CD4-positive, alpha-beta T cell treated with Interleukin-4 for 4 hours (primary cell): Measurements from ENCODE around the gene ZFHX3.

Experiments
- DNase-seq: peaks from one replicate; pipeline ENCODE4 v3.0.0-alpha.2; 2020

Gene ZFHX3

DNA sequence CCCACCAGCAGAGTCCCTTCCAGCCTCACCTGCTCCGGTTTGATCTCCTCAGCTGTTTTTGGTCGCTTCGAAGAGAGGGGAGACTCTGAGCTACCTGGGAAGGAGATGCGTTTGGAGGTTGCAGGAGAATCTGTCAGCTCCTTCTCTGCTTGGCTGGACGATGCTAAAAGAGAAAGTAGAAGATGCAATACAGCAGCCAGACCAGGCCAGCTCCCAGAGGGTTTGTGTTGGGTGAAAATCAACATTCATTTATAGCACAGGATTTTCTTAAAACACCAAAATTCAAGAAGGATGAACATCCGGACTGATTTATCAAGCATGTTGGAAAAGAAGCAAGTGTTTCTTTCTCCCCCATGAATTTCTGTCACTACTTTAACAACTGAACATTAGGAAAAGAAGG is 236.1 kb downstream of the ZFHX3 start:
- DNase-seq: no peak

DNA sequence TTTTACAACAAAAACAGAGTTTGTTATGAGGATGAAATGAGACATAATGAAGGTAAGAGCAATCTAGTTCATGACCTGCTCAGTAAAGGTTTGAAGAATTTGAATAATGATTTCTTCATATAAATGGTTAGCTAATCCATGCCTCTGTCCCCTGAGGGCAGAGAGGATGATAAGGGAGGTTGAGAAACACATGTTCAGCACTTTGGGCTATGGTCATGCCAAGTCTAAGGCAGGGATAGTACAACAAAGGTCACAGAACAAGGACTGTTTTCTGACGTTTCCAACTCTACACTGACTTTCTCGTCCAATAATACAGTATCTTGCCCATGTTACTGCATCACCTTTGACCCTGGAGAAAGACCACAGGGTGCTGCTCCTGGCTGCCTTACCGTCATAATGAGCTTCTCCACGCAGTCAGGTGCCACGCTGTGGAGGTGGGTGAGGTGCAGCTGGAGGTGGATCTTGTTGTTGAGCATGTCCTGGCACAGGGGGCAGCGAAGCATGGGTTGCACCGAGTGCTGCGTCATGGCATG is 236.7 kb downstream of the ZFHX3 start:
- no peak for DNase-seq

DNA sequence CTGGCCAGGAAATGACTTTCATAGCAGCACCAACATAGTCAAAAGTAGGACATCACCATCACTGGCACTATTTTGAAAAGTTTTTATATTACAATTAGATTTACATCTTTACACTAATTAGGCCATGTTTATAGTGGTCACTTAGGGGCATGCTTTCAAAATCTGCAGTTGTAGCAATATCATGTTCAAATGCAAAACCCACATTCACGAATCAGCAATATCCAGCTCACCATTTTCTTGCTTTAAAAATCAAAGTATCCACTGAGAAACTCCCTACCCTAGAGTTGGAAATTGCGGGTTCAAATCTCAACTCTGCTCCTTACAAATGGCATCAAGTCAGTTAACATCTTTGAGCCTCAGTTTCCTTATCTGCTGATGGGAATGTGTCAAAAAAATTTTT is 237.4 kb downstream of the ZFHX3 start:
- DNase-seq: no peak

DNA sequence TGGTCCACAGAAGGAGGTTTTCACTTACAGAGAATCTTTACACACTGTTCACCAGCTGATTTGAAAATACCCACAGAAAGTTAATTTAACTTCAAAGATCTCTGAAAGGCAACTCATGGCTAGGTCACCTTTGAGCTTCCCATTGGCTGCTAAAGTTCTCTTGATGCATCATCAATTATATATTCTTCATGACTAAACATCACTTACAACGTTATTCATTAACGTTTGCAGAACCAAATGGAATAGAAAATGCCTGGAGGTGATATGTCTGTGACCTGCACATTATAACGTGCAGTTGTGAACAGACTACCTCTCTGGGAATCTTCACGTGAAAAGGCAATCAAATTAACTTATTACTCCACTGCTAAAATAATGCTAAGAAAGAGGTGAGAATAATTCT is 238.5 kb downstream of the ZFHX3 start:
- DNase-seq: no peak

DNA sequence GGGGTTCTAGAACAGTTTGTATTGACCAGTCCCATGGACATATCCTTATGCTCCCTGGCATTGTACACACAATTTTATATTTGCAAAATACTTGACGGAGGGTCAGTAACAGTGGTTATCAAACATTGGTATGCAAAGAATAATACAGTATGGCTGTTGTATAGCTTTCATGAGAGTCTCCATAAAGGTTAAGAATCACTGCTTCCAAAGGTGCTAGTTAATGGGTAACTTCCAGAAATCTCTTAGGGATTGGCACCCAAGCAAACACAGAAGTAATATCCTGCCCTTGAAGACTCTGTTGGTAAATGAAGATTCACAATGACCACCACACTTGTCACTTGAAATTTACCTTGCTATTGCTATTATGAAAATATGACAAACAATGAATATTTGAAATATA is 239.2 kb downstream of the ZFHX3 start:
- no peak for DNase-seq

DNA sequence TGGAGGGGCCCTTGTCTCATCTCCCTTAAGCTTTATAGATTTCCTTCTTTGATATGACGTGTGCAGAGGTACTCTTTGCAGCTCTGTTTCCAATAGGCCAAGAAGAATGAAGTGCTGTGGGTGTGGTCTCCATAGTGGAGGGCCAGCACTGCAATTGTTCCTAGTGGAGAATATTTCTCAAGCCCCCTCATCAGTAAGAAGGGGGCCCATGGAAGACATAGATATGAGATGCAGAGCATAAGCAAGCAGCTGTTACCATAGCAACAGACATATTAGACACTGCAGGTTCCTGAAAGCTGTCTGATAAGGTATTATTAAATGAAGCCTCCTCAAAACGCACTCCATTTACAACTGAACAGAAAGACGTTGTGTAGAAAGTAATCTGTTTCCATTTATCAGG is 240.7 kb downstream of the ZFHX3 start:
- no peak for DNase-seq

DNA sequence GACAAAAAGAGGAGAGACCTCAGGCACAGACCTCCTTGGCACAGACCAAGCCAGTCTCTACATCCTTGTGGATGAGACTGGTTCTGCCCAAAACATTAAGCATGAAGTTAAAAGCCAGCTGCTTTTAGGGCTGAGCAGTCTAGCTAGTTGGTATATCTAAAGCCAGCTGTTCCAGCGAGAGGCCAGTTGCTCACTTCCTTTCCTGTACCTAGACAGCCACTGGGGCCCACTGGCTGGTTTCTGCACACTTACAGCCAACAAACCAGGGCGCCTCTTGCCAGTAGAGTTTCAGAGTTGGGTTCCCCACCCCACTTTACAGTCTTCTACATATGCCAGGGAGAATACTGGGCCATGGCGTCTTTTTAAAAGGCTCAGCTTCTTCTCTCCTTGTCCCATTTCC is 242.4 kb downstream of the ZFHX3 start:
- DNase-seq: no peak

DNA sequence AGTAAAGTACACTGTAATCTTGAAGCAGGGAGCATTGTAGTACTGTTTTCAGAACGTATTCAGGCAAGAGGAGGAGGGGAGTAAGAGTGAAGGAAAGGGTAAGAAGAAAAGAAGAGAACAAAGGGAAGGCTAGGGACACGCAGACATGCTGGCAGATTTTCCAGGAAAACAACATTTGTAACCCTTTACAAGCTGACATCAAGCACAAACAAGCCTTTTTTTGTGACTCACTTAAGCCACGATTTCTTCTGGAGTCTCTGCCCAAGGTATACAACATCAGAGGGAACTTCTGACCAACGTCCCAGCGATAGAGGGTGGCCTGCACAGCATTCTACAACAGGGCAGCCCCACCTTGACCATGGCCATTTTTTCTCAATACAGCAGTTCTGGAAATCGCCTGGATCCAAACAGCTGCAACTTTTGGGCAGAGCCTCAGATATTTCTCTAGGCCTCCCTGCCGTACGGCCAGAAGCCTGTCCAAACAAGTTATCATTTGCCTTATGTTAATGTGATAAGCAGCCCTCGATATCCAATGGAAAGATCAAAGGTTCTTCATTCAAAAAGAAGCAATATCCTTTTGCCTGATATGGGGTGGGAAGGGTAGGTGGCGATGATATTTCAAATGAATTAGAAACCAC is 247.3 kb downstream of the ZFHX3 start:
- DNase-seq: no peak

DNA sequence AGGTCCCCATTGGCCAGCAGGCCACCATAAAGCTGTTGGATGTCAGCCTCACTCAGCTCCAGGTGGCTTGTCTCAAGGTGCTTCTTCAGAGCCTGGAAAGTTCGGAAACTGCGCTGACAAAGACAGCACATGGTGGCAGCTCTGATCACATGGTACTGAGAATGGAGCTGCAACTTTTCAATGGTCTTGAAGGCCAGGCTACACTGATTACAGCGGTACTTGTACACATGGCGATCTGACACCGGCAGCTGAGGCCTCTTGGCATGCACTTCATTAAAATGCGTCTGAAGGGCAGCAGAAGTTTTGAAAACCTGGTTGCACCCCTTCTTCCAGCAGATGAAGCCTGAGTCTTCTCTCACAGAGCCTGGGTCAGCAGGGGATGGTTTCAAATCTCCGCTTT is 249.7 kb downstream of the ZFHX3 start:
- no peak for DNase-seq

DNA sequence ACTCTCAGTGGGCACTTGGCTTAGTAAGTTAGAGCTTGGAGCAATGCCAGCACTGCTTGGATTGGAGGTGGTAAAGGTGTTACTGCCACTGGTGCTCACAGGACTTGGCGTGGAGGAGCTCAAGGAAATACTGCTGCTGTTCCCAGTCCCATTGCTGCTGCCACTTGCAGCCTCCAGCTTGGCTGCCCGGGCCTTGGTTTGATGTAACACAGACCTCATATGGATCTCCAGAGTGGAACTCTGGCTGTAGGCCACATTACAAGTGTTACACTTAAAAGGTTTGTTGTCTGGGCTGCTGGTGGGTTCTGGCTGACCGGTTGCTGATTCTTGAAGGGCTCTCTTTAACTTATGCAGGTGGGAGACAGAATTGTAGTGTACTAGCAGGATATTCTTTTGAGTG is 250.3 kb downstream of the ZFHX3 start:
- DNase-seq: no peak

DNA sequence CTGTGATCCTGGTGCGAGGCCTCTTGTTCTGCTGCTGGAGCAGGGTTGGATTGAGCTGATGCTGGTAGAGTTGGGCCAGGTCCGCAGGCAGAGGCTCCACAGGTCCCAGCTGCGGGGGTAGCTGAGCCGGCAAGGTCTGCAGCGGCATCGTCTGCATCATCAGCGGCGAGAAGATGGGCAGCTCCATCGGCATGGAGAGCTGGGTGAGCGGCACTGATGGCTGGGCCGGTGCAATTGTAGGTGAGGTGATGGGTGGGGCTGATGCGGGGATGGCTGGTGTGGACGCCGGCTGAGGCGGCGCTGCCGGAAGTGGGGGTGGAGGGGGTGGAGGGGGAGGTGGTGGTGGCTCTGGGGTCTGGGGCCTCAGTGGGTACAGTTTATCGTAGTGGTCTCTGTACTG is 251.7 kb downstream of the ZFHX3 start:
- no peak for DNase-seq

DNA sequence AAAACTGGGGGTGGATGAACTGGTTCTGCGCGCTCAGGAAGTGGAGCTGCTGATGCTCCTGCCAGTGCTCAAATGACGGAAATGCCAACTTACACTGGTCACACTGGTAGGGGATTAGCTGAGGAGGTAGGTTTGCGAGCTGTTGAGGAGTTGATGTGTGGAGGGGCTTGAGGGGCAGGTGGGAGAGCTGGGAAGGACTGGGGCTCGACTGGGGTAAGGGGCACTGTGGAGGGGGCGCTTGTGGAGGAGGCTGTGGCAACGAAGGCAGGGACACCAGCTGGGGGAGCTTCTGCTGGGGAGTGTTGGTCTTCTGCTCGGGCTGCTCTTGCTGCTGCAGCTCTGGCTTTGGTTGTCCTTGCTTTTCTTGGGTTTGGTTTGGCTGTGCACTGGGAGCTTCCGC is 252.9 kb downstream of the ZFHX3 start:
- no peak for DNase-seq

DNA sequence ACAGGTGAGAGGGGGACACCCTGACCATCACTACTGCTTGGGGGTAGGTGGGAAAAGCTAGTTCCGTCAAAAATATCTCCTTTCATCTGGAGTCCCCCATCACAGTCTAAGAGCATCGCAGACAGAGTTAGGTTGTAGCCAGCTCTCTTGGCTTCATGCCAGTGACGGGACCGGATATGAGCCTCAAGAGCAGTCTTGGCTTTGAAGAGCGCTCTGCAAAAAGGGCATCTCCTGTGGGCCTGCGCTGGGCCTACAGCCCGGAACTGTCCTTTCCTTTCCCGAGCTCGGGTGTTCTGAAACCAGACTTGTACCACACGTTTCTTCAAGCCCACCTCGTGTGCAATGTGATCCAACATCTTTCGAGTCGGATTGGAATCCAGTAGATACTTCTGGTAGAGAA is 253.6 kb downstream of the ZFHX3 start:
- no peak for DNase-seq

DNA sequence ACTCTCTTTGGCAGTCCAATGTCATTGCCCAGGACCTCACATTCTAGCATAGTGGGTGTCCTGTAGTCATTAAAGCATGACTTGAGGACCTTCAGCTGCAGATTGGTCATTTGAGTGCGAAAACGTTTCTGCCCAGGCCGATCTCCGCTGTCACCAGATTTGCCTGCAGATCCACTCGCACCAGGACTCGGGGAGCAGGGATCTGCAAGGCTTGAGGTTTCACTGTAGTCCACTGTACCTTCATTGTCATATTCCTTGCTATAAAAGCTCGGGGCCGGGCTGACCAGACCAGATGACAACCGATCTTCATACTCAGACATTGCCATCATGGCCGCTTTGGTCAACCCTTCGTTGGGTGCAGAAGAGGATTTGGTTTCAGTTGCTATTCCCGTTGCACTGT is 254.2 kb downstream of the ZFHX3 start:
- no peak for DNase-seq

DNA sequence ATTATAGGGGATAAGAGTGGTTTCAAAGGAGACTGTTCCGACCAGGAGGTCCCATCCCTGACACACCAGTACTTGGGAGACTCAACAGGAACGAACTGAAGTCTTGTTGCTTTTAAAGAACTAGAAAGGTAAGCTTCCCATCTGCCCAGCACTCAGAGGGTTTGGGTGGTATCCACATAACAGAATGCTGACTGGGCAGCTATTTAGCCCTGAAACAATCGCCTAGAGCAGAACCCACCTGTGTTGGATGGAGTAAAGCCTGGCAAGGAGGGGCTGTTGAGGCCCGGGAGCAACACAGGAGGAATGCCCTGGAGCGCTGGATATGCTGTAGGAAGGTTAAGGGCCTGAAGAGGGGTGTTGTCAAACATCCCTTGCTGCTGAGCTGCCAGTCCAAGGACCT is 254.9 kb downstream of the ZFHX3 start:
- no peak for DNase-seq

DNA sequence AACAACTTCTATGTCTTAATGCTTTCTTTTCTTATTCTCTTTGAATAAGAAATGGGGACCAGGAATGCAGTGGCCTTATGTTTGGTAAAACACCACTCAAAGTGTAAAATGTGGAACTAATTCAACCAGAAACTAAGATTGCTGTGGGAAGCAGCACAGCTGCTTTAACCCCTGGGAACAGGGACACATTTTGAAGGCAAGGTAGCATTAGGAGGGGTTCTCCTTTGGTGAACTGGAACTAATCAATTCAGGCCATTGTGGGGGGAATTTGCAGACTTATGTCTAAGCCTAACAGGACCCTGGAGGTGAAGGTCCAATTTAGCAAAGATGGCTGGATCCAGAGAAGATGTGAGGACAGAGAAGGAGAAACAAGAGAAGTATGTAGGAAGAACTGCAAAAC is 256.1 kb downstream of the ZFHX3 start:
- no peak for DNase-seq

DNA sequence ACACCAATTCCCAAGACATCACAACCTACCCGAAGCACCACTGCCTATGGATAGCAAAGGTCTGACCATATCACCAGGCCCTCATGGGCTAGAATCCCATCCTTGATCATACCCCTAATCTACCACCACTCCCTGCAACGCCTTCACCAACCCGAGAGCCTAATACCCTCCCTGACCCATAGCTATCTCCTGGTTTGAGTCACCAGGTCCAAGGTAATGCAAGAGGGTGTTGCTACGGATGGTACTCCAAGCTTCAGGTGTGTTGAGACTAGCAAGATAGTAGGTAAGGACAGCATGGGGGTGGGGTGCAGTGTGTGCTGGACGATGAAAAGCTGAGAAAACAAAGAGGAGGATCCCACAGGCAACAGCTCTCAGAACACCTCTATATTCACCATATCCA is 258.0 kb downstream of the ZFHX3 start:
- DNase-seq: no peak

DNA sequence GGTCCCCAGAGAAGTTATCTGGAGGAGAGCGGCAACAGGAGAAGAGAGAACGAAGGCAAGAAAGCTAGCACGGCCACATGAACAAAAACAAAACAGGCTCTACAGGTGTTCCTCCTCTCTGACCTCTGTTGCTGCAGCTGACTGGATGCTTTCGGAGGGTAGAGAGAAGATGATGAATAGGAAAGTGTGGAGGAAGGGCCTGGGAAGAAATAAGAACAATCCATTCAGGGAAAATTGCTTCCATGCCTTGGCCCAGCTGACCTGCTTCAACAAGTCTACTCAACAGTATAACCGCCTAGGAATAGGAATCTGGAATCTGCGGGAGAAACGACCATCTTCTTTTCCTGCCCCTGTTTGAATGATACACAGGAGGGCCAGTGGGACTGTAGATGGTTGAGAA is 258.5 kb downstream of the ZFHX3 start:
- DNase-seq: no peak

DNA sequence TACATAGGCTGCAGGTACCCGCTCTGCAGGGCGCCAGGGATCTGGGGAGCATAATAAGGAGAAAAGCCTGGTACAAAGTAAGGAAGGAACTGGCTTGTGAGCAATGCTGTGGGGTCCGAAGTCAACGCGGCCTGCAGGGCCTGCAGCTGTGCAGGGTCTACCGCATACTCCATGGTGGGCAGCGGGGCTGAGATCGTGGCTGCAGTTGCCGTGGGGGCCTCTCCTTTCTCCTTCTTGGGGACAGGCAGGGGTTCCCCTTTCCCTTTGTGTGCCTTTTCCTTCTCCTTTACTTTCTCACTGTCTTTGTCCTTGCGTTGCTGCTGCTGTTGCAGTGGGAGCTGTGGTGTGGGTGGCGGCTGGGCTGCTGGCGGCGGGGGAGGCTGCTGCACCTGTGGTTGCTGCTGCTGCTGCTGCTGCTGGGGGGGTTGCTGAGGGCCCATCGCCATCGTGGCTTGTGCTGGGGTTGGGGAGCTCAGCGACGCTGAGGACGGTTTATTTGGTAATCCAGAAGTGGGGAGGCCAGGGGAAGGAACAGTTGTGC is 259.6 kb downstream of the ZFHX3 start:
- no peak for DNase-seq

DNA sequence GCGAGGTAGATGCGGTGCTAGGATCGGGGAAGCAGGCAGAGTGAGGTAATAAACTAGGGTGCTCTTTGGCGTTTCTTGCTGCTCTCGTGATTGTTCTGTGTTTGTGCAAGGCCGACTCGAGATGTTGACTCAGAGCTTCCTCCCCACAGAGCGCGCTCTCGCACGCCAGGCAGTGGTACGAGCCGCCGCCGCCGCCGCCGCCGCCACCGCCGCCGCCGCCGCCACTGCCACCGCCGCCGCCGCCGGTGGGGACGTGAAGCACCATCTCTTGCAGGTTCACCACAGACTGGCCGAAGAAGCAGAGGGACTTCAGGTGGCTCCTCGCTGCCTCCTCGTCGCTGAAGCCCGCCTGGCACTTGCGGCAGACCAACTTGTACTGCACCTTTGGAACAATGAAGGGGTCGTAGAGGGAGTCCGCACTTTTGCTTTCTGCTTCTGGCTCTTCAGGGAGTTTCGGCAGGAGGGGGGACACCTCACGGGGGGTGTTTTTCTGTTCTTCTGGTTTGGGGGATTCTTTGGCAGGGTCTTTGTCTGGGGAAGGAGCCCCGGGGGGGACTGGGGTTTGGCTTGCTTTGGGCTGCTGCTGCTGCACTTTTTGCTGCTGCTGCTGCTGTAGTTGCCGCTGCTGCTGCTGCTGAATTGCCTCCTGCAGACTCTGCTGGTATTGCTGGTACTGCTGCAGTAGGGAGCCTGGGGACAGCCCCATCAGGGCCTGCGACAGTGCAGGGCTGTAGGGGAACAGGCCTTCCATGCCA is 260.2 kb downstream of the ZFHX3 start:
- DNase-seq: peak; percentile 51

DNA sequence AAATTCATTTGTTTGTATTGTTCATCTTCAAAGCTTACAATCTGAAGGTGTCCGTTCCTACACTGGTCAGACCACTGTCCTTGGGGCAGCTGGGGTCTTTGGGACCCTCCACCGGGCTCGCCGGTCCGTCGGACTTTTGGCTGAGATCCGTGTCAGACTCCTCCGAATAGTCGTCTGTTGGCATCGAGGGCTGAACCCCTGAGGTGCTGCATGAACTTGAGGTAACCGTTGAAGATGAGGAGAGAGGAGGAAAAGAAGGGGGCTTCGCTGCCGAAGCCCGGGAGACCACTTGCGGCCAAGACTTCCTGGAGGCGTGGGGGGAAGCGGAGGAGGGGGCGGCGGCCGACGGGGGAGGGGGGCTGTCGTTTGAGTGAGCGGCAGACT is 260.8 kb downstream of the ZFHX3 start:
- no peak for DNase-seq

DNA sequence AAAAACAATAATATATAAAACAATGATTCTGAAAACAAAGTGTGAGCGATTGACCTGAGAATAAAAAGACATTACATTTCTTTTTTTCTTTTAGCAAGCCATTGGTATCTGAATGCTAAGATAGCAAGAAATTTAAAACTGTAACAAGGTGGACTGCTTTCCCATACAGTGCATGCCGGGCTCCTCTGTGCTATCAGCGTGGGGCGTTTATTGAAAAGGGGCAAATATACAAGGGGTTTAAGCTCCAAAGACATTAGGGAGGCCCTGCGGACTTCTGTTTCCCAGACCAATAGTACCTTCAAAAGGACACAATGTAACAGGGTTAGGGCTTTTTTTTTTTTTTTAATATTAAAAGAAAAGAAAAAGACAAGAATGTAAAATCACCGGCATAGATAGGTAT is 261.3 kb downstream of the ZFHX3 start:
- DNase-seq: no peak

DNA sequence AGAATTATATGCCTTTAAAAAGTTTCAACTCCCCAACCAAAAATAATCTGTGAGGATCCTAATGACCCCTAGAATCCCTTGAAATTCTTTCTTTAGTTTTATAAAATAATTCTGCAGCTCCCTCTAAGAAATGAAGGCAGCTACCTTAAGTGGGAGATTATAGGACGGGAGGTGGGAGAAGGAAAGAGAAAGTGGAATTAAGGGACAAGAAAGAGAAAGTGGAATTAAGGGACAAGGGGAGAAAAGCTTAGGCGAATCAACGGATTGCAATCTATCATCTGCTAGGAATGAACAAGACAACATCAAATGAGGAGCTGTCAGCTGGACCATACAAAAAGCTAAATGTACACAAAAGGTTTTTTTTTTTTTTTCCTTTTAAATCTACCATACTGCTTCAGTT is 262.0 kb downstream of the ZFHX3 start:
- DNase-seq: no peak

DNA sequence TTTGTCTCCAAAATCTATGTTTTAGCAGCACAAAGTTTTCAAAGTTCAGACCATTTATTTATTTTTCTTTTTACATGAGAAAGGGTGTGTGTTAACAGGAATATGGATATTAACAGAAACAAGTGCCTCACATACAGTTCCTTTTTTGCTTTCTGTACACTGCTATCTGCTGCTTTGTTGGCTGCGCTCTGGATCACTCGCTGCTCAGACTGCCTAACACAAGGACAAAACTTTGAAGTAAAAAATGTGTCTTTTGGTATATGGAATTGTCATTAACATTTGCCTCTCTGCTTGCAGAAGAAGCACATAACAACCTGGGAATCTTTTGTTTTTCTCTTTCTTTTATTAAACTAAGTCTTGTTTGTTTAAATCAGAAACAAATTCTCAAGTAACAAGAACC is 262.8 kb downstream of the ZFHX3 start:
- DNase-seq: no peak
